ENCODE data around the gene MB. TPM values are rescaled to one million over a fixed set of nuclear protein-coding genes. Genes with fewer than 3 reads are reported as not detected.

The MB gene
- total RNA-seq, 1 donor from 2014 or later, result not detected

DNA sequence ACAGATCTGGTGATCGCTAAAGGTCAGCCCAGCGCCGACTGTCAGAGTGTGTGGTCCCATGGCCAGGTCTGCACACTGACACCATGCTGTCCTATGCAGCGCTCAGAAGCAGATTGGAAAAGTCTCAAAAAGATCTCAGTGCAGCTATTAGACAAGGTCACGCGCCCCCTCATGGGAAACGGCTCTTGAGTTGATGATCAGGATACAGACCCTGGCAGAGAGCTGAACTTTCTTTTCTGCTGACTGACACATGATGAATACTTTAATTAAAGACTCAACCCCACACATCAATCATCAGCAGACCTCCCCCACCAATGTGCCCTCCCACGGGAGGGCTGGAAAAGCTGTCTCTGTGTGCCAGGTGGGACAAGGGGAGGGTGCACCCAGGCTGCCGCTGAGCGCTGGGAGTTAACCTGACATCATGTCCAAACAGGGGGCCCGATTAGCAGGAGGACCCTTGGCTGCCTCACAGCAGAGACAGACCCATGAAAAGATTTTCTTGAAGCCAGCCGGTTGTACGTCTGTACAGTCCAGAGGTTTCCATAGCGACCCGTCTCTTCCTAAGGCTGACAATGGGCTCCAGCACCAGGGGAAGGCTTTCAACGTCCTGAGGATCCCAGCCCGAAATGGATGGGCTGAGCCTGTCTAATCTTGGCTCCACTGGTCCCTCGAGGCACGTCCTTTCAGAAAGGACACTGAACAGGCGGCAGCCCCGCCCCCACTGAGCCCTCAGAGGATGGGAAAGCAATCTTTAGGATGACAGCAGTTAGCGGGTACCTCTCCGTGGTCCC is 49.6 kb downstream of the MB start:
- Mint-ChIP-seq H3K27me3 (ENCODE audit: low read depth) (peaks cover 2% of the 10 kb centered on the region), H3K4me3 (no peak overlapping the region), H3K27ac (no peak overlapping the region), H3K36me3 (no peaks in the 10 kb centered on the region), H3K9me3 (no peaks in the 10 kb centered on the region), H3K4me1 (peaks cover 16% of the 10 kb centered on the region)
- DNase-seq (ENCODE audit: low spot score in 2 of 2, unreplicated experiment in 2 of 2), result no peak
- TF ChIP-seq CTCF (IDR thresholded peaks at IDR 0.05; ENCODE audit: unreplicated experiment), result no peak

- Mint-ChIP-seq H3K36me3 (no peaks in the 10 kb centered on the region), H3K27me3 (ENCODE audit: low read depth) (peaks cover 11% of the 10 kb centered on the region), H3K4me1 (peaks cover 25% of the 10 kb centered on the region), H3K4me3 (no peak overlapping the region), H3K9me3 (no peaks in the 10 kb centered on the region), H3K27ac (no peak overlapping the region)
- no peak for DNase-seq (ENCODE audit: low spot score in 2 of 2, unreplicated experiment in 2 of 2)
- no peak for TF ChIP-seq CTCF (IDR thresholded peaks at IDR 0.05; ENCODE audit: unreplicated experiment)
Observed at GRCh38 chr22:35564975-35565867, 51.9 kb downstream of the MB start.

DNA sequence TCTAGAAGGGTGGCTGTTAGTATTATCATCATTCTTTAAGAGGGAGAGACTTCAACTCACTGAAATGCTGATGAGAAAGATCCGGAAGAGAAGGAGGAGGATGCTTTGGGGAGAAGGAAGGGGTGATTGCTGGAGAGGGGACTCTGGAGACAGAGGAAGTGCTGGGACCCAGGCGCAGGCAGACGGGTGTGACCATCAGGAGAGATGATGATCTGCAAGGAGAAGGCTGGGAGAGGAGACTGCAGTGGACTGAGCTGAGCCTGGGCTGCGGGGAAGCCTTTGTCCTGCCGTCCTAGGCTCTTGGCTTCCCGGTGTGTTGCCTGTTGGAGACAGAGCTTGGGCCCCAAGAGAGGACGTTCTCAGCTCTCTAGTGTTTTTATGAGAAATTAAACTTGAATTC is 53.9 kb downstream of the MB start:
- Mint-ChIP-seq H3K27ac (no peak overlapping the region), H3K4me1 (peaks cover 24% of the 10 kb centered on the region), H3K4me3 (no peak overlapping the region), H3K27me3 (ENCODE audit: low read depth) (peaks cover 11% of the 10 kb centered on the region), H3K9me3 (no peaks in the 10 kb centered on the region), H3K36me3 (no peaks in the 10 kb centered on the region)
- no peak for TF ChIP-seq CTCF (IDR thresholded peaks at IDR 0.05; ENCODE audit: unreplicated experiment)
- no peak for DNase-seq (ENCODE audit: low spot score in 2 of 2, unreplicated experiment in 2 of 2)

DNA sequence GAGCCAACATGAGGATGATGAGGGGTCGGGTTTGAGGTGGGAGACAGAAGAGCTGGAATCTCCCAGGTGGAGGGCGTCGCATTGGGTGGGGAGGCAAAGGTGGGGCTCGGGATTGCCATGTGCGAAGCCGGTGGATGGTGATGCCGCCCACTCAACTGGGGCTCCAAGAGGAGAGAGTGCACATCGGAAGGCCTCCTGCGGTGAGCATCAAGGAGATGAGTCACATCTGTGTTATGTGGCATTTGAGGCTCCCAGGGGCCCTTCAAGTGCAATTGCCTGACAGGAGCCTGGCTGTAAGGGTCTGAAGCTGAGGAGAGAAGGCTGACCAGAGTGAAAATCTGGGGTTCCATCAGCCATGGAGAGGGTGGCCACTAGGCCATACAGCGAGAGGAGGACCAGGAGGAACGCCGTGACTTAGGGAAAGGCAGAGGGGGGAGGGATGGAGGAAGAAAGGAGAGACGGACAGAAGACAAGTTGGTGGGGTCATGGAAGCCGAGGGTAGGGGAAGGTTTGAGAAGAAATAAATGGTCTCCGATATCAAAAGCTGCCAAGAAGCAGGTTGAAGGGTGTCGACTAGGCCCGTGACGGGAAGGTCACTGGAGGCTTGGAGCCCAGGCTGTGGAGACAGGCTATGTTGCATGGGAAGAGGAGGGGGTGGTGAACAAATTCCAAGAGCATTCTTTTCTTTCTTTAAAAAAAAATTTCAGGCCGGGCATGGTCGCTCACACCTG is 55.2 kb downstream of the MB start:
- DNase-seq (ENCODE audit: low spot score in 2 of 2, unreplicated experiment in 2 of 2), result no peak
- H3K36me3 Mint-ChIP-seq, result no peaks in the 10 kb centered on the region
- TF ChIP-seq CTCF (IDR thresholded peaks at IDR 0.05; ENCODE audit: unreplicated experiment), result no peak
- H3K9me3 Mint-ChIP-seq, result no peaks in the 10 kb centered on the region
- no peak overlapping the region for H3K4me3 Mint-ChIP-seq
- peaks cover 17% of the 10 kb centered on the region for H3K4me1 Mint-ChIP-seq
- H3K27ac Mint-ChIP-seq, result no peak overlapping the region
- H3K27me3 Mint-ChIP-seq (ENCODE audit: low read depth), result peaks cover 12% of the 10 kb centered on the region

GRCh38 chr22:35560824-35561223 is 56.3 kb downstream of the MB start:
- Mint-ChIP-seq H3K27ac (no peak overlapping the region), H3K4me3 (no peak overlapping the region), H3K9me3 (no peaks in the 10 kb centered on the region), H3K27me3 (ENCODE audit: low read depth) (peaks cover 12% of the 10 kb centered on the region), H3K4me1 (peaks cover 16% of the 10 kb centered on the region), H3K36me3 (no peaks in the 10 kb centered on the region)
- no peak for DNase-seq (ENCODE audit: low spot score in 2 of 2, unreplicated experiment in 2 of 2)
- TF ChIP-seq CTCF (IDR thresholded peaks at IDR 0.05; ENCODE audit: unreplicated experiment), result no peak

All from mesothelial cell of epicardium (in vitro differentiated cells).